Liver (tissue), 9 donors: Measurements from ENCODE around the gene CXCL14. TPM values are rescaled to one million over a fixed set of nuclear protein-coding genes. Genes with fewer than 3 reads are reported as not detected.
A peak's percentile ranks its signal among the peaks of the same experiment; 100 is the strongest.

Source experiments
- DNase-seq: peaks from one replicate; pipeline ENCODE4 v3.0.0-alpha.2; 2017; ENCODE audit warnings: low spot score
- H3K27ac ChIP-seq, 2 donors: one replicate each; pipeline ENCODE4 v1.7.0; 2013; ENCODE audit warnings: inconsistent platforms in 2 of 2, low read length in 2 of 2, control low read depth in 1 of 2, low read depth in 1 of 2, mild to moderate bottlenecking in 1 of 2
- H3K27me3 ChIP-seq, 4 donors: one replicate each; pipeline versions ENCODE4 v1.6.1 to v1.7.0; 2013; ENCODE audit warnings: low read length in 3 of 4, inconsistent platforms in 1 of 4, mild to moderate bottlenecking in 1 of 4, moderate library complexity in 1 of 4; ENCODE audit not compliant: control insufficient read depth in 4 of 4, insufficient read depth in 4 of 4
- H3K36me3 ChIP-seq, 4 donors: one replicate each; pipeline versions ENCODE4 v1.6.1 to v1.7.0; 2013; ENCODE audit warnings: low read length in 3 of 4, mild to moderate bottlenecking in 3 of 4, low read depth in 1 of 4, moderate library complexity in 1 of 4; ENCODE audit not compliant: control insufficient read depth in 4 of 4, insufficient read depth in 3 of 4
- H3K4me1 ChIP-seq, 4 donors: one replicate each; pipeline versions ENCODE4 v1.6.1 to v1.7.0; 2013; ENCODE audit warnings: low read length in 3 of 4, mild to moderate bottlenecking in 3 of 4, moderate library complexity in 1 of 4; ENCODE audit not compliant: control insufficient read depth in 4 of 4, insufficient read depth in 4 of 4
- H3K4me3 ChIP-seq, 3 donors: one replicate each; pipeline versions ENCODE4 v1.6.1 to v1.7.0; 2013; ENCODE audit warnings: low read length in 3 of 3, control low read depth in 1 of 3, low read depth in 1 of 3, mild to moderate bottlenecking in 1 of 3
- H3K9ac ChIP-seq, 2 donors: one replicate each; pipeline ENCODE4 v1.7.0; 2013; ENCODE audit warnings: low read length in 2 of 2, mild to moderate bottlenecking in 2 of 2, moderate library complexity in 2 of 2, control low read depth in 1 of 2, low read depth in 1 of 2
- H3K9me3 ChIP-seq, 4 donors: one replicate each; pipeline versions ENCODE4 v1.6.1 to v1.7.0; 2013; ENCODE audit warnings: low read length in 3 of 4; ENCODE audit not compliant: control insufficient read depth in 4 of 4
- ATF3 ChIP-seq: IDR thresholded peaks from 2 replicates; pipeline ENCODE4 v1.6.1; 2016; ENCODE audit warnings: antibody characterized with exemption
- CTCF ChIP-seq: fragments of 150-350 bp; IDR thresholded peaks from 2 replicates; pipeline ENCODE4 v1.5.1; 2017; ENCODE audit warnings: improper control_type of control experiment, low read depth, low read length; ENCODE audit not compliant: missing input control
- EGR1 ChIP-seq, 2 donors: IDR thresholded peaks; 2 replicates each; pipeline ENCODE4 v1.6.1; 2016 to 2018; ENCODE audit warnings: antibody characterized with exemption in 2 of 2, low read depth in 2 of 2
- FOXA1 ChIP-seq: IDR thresholded peaks from 2 replicates; pipeline ENCODE4 v1.6.1; 2016; ENCODE audit warnings: antibody characterized with exemption
- FOXA2 ChIP-seq: IDR thresholded peaks from 2 replicates; pipeline ENCODE4 v1.6.1; 2016; ENCODE audit warnings: antibody characterized with exemption
- GABPA ChIP-seq, 2 donors: IDR thresholded peaks in 1 of 2; conservative IDR thresholded peaks in 1 of 2; 2 replicates each; pipeline ENCODE4 v1.6.1; 2016; ENCODE audit warnings: antibody characterized with exemption in 2 of 2, mild to moderate bottlenecking in 1 of 2, moderate library complexity in 1 of 2
- HNF4A ChIP-seq, 2 donors: conservative IDR thresholded peaks; 2 replicates each; pipeline ENCODE4 v1.6.1; 2016; ENCODE audit warnings: antibody characterized with exemption in 2 of 2, mild to moderate bottlenecking in 2 of 2
- HNF4G ChIP-seq: IDR thresholded peaks from 2 replicates; pipeline ENCODE4 v1.6.1; 2016; ENCODE audit warnings: antibody characterized with exemption
- JUND ChIP-seq, 2 donors: IDR thresholded peaks; 2 replicates each; pipeline ENCODE4 v1.6.1; 2016; ENCODE audit warnings: antibody characterized with exemption in 2 of 2
- MAX ChIP-seq: IDR thresholded peaks from 2 replicates; pipeline ENCODE4 v1.6.1; 2016; ENCODE audit warnings: antibody characterized with exemption
- NR2F2 ChIP-seq: IDR thresholded peaks from 2 replicates; pipeline ENCODE4 v1.6.1; 2016; ENCODE audit warnings: antibody characterized with exemption
- RAD21 ChIP-seq, 2 donors: IDR thresholded peaks; 2 replicates each; pipeline ENCODE4 v1.6.1; 2016; ENCODE audit warnings: antibody characterized with exemption in 2 of 2, mild to moderate bottlenecking in 2 of 2
- REST ChIP-seq: IDR thresholded peaks from 2 replicates; pipeline ENCODE4 v1.6.1; 2016; ENCODE audit warnings: antibody characterized with exemption, mild to moderate bottlenecking
- RXRA ChIP-seq, 2 donors: IDR thresholded peaks; 2 replicates each; pipeline ENCODE4 v1.6.1; 2017 to 2018; ENCODE audit warnings: antibody characterized with exemption in 2 of 2, mild to moderate bottlenecking in 1 of 2
- SP1 ChIP-seq: IDR thresholded peaks from 2 replicates; pipeline ENCODE4 v1.6.1; 2018; ENCODE audit warnings: antibody characterized with exemption, mild to moderate bottlenecking
- TAF1 ChIP-seq: conservative IDR thresholded peaks from 2 replicates; pipeline ENCODE4 v1.6.1; 2016; ENCODE audit warnings: antibody characterized with exemption, mild to moderate bottlenecking
- YY1 ChIP-seq: IDR thresholded peaks from 2 replicates; pipeline ENCODE4 v1.6.1; 2016; ENCODE audit warnings: antibody characterized with exemption, mild to moderate bottlenecking
- ZBTB33 ChIP-seq: IDR thresholded peaks from 2 replicates; pipeline ENCODE4 v1.6.1; 2016; ENCODE audit warnings: antibody characterized with exemption
- WGBS: extraction: QIAGEN DNeasy Blood & Tissue Kit; methylation state at CpG from one replicate; pipeline ENCODE4 v1.1.7; 2013; 5-methylcytosine and 5-hydroxymethylcytosine counted together
- polyA plus RNA-seq, 2 donors: library from polyadenylated mRNA; stranded (reverse) in 1 of 2; unstranded in 1 of 2; fragments of 200-250 nt in 1 of 2; fragments of >200 nt in 1 of 2; fragmentation: Nextera tagmentation in 1 of 2; extraction: Ambion mirVana in 1 of 2; gene quantifications; one replicate each; pipeline versions ENCODE4 v1.2.1 to v1.2.3, GENCODE V29; 2013 to 2015
- total RNA-seq, 2 donors: library from RNA; depleted of rRNA; stranded (reverse); fragments of >200 nt; gene quantifications; one replicate each; pipeline ENCODE4 v1.2.3, GENCODE V29; 2014
- donor health status: healthy.
- donor health status: healthy.
- donor health status: healthy.
- donor health status: healthy.
- donor health status: healthy.

Gene CXCL14
- total and polyA plus RNA-seq, 4 donors, result 2.7 to 13.7 (median 8.3) TPM

- WGBS, result 80% methylated on average over 3 of the region's 3 CpGs
- Histone ChIP-seq H3K36me3 (no peaks in the 10 kb centered on the region), H3K27me3 (peaks cover 0 to 4% (median 0%) of the 10 kb centered on the region in 4 donors), H3K9me3 (no peaks in the 10 kb centered on the region), H3K27ac (no peak overlapping the region), H3K9ac (no peak overlapping the region), H3K4me3 (no peak overlapping the region), H3K4me1 (no peaks in the 10 kb centered on the region)
- no peak for TF ChIP-seq RXRA (IDR thresholded peaks at IDR 0.05)
- no peak for TF ChIP-seq YY1
- TF ChIP-seq RAD21 (IDR thresholded peaks at IDR 0.05), result no peak
- TF ChIP-seq HNF4G, result no peak
- no peak for TF ChIP-seq EGR1 (IDR thresholded peaks at IDR 0.05; ENCODE audit: low read depth in 2 of 2)
- TF ChIP-seq MAX, result no peak
- TF ChIP-seq JUND (IDR thresholded peaks at IDR 0.05), result no peak
- no peak for TF ChIP-seq SP1
- no peak for TF ChIP-seq ZBTB33
- TF ChIP-seq HNF4A (conservative IDR thresholded peaks at IDR 0.05), result no peak
- TF ChIP-seq FOXA1, result no peak
- no peak for TF ChIP-seq REST
- TF ChIP-seq FOXA2, result no peak
- no peak for TF ChIP-seq CTCF
- no peak for TF ChIP-seq NR2F2
- no peak for TF ChIP-seq ATF3
- no peak for TF ChIP-seq GABPA (IDR thresholded peaks at IDR 0.05 in 1 of 2, conservative IDR thresholded peaks at IDR 0.05 in 1 of 2)
- no peak for TF ChIP-seq TAF1
- peak; percentile 10 for DNase-seq
These were observed 14.3 kb upstream of the CXCL14 start for GRCh38 chr5:135593141-135593540.
